Measurements from ENCODE around the gene ARHGEF10L. TPM values are rescaled to one million over a fixed set of nuclear protein-coding genes. Genes with fewer than 3 reads are reported as not detected.

Gene ARHGEF10L
- total RNA-seq, 1 experiment from 2014 or later: 19.6 TPM

DNA sequence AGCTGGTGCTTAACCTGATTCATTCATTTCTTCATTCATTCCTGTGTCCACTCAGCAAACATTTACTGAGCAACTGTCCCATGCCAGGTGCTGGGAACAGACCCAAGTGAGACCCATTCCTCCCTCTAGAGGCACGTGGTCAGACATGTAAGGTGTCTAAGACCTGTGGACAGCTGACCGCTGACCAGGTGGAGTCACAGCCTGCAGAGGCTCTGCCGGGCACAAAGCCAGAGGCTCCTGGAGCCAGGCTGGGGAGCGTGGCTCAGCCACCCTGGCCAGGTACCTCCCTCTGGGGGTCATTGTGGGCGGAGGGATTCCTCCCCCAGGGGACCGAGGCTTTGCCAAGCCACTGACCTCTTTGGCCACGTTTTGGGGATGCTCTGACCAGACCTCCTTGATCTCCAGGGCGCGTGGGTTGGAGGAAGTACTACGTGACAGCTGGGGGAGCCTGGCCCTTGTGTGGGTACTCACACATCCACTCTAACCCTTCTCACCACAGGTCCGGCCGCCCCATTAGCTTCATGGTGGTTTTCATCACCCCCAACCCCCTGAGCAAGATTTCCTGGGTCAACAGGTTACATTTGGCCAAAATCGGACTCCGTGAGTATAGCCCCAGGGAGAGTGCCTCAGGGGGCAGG lies 100.3 kb downstream of the ARHGEF10L start:
- in situ Hi-C loops (cut with HindIII; ENCODE audit: low sequenced_read_pairs): no loop called here
- no peak for DNase-seq (ENCODE audit: low spot score)

- no peak for DNase-seq (ENCODE audit: low spot score)
- in situ Hi-C loops (cut with HindIII; ENCODE audit: low sequenced_read_pairs): no loop called here
Observed at GRCh38 chr1:17640393-17640792, 100.9 kb downstream of the ARHGEF10L start.

GRCh38 chr1:17640975-17641374 lies 101.5 kb downstream of the ARHGEF10L start:
- in situ Hi-C loops (cut with HindIII; ENCODE audit: low sequenced_read_pairs): no loop called here
- no peak for DNase-seq (ENCODE audit: low spot score)

DNA sequence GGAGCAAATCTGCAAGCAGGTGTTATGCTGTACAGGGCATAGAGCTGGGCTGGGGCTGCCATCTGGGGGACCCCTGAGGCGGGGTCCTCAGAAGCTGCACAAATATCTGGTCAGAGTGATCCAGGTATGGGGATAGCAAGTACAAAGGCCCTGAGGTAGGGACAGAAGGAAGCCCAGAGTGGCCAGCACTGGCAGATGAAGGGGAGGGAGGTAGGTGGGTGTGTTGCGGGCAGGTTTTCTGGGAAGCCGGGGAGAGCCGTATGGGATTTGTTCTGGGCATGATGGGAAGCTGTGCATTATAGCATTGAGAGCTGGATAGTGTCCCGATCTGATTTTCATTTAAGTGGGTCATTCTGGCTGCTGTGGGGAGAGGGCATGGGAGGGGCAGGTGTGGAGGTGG lies 102.7 kb downstream of the ARHGEF10L start:
- in situ Hi-C loops (cut with HindIII; ENCODE audit: low sequenced_read_pairs): no loop called here

GRCh38 chr1:17642943-17643342 lies 103.4 kb downstream of the ARHGEF10L start:
- DNase-seq (ENCODE audit: low spot score): no peak
- in situ Hi-C loops (cut with HindIII; ENCODE audit: low sequenced_read_pairs): no loop called here

More for the DNA sequence above, 102.7 kb downstream of the ARHGEF10L start:
- no peak for DNase-seq (ENCODE audit: low spot score)

DNA sequence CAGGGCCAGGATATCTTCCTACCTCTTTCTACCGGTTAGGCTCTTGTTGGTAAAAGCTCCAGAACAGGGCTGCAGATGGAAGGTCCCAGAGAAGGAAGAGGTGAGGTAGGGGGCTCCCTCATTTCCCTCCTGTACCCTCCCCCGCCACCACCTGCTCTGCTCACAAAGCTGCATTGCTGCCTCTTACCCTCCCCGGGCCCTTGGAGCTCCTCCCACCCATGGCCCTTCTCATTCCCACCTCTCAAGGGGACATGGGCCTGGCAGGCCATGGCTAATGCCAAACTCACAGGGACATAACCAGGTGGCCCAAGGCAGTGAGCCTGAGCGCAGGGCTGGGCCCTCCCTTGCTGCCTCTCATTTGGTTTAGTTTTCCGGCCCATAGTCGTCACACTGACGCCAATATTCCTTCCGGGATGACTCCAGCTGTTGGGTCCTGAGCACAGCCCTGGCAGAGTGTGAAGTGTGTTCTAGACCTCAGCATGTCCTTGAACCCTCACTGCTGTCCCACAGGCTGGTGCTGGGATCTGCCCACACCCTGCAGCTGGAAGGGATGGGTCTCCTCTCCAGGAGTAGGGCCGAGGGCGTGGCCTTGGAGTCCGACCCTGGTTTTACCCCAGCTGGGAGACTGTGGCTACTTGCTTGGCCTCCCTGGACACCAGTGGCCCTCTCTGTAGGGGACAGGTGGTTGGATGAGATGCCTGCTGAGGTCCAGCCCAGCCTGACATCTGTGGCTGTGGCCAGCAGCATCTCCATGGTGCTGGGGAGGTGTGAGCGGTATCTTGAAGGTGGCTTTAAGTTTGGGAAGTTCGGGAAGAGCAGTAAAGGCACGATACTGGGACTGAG lies 104.6 kb downstream of the ARHGEF10L start:
- DNase-seq (ENCODE audit: low spot score): no peak
- in situ Hi-C loops (cut with HindIII; ENCODE audit: low sequenced_read_pairs): no loop called here

DNA sequence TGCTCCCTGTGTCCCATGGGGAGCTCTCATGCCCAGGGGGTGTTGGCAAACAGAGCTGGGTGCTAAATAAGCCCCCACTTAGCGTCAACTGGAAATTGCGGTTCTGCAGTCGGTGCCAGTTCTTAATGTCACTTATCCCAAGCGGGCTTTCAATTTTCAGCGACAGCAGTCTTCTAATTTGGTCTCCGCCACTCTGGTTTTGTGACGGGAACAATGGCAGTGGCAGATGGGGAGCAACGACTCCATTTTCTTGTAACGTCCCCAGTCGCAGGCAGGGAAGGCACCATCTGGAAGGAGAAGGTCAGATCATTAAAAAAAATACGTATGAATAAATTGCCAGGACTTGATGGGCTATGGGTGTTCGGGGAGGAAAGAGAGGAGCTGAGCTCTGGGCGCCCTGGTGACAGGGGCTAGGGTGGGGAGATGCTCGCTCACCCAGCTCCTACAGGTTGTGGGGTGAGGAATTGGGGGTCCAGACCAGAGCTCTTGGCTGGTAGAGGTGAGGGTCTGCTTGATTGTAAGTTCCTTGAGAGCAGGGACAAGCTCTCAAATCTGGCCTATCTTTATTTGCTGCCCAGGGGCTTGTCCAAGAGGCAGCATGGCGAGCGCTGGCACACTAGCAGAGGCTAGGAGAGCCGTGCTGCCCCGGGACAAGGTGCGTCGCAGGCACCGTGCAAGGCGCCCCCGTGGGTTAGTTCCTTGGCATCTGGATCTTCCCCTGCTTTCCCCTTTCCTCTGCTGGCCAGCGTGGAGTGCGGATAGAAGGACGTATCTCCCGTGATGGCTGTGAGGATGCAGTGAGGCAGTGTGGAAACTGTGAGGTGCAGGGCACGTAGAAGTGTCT lies 105.8 kb downstream of the ARHGEF10L start:
- in situ Hi-C loops (cut with HindIII; ENCODE audit: low sequenced_read_pairs): no loop called here
- DNase-seq (ENCODE audit: low spot score): no peak

- DNase-seq (ENCODE audit: low spot score): no peak
- in situ Hi-C loops (cut with HindIII; ENCODE audit: low sequenced_read_pairs): no loop called here
Observed at GRCh38 chr1:17646444-17647280, 107.2 kb downstream of the ARHGEF10L start.

- in situ Hi-C loops (cut with HindIII; ENCODE audit: low sequenced_read_pairs): no loop called here
- peak; percentile 85 for DNase-seq (ENCODE audit: low spot score)
Observed at GRCh38 chr1:17648457-17649145, 109.1 kb downstream of the ARHGEF10L start.

- in situ Hi-C loops (cut with HindIII; ENCODE audit: low sequenced_read_pairs): no loop called here
Observed at GRCh38 chr1:17649371-17650106, 110.0 kb downstream of the ARHGEF10L start.

DNA sequence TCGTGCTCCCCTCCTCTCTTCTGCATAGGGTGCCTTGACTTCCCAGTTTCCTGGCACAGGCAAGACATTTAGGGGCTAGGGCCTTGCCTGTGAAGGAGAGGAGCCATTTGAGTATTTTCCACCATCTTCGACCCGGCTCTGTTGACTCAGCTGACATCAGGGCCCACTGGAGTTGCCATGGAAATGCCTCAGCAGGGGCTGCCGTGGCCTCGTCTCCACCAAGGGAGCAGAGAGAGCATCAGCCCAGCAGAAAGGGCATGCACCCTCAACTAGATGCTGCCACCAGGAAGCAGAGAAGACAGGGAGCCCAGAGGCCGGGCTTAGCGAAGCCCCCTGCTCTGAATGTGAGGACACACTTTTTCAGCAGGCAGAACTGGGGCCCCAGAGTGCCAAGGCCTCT lies 113.8 kb downstream of the ARHGEF10L start:
- DNase-seq (ENCODE audit: low spot score): no peak
- in situ Hi-C loops (cut with HindIII; ENCODE audit: low sequenced_read_pairs): no loop called here

More at GRCh38 chr1:17649371-17650106, 110.0 kb downstream of the ARHGEF10L start:
- DNase-seq (ENCODE audit: low spot score): no peak

DNA sequence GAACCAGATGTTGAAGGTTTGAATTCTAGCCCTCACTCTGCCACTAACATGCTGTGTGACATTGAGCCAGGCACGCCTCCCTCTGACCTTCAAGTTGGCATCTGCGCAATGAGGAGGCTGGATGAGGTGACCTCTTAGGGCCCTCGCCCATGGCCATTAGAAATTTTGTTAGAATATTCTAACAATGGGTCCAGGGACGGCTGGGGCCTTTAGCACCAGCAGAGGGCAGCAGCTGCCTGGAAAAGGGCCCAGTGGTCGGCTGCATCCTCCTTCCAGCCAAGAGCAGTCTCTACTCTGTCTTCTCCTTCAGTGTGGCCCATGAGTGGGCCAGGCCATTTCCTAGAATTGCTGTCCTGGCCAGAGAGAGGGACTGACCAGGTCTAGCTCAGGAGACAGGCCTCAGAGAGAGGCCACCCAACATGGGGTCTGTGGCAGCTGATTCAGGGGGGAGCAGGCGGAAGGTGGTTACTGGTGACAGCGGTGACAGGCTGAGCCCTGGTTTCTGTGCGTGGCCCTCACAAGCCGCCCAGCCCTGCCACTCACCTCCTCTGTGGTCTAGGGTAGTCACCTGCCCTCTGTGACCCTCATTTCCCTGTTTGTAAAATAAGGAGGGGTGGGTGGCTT lies 114.3 kb downstream of the ARHGEF10L start:
- in situ Hi-C loops (cut with HindIII; ENCODE audit: low sequenced_read_pairs): no loop called here
- DNase-seq (ENCODE audit: low spot score): peak; percentile 62

DNA sequence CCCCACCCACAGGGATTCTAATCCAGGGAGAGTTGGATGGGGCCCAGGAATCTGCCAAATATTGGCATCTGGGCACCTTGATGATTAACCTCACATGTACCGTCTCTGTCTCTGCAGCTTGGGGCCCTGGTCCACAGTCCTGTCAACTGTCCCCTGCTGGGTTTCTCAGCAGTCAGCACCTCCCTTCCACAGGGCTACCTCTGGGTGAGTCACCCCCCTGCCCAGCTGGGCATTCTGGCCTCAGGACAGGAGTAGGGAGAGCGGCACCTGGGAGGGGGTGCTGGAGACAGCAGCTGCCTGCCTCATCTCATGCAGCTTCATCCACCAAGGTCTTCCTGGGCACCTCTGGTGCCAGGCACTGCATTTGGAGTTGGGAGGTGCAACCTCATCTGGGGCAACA lies 115.0 kb downstream of the ARHGEF10L start:
- in situ Hi-C loops (cut with HindIII; ENCODE audit: low sequenced_read_pairs): no loop called here
- no peak for DNase-seq (ENCODE audit: low spot score)

- in situ Hi-C loops (cut with HindIII; ENCODE audit: low sequenced_read_pairs): no loop called here
Observed at GRCh38 chr1:17655169-17655568, 115.7 kb downstream of the ARHGEF10L start.

DNA sequence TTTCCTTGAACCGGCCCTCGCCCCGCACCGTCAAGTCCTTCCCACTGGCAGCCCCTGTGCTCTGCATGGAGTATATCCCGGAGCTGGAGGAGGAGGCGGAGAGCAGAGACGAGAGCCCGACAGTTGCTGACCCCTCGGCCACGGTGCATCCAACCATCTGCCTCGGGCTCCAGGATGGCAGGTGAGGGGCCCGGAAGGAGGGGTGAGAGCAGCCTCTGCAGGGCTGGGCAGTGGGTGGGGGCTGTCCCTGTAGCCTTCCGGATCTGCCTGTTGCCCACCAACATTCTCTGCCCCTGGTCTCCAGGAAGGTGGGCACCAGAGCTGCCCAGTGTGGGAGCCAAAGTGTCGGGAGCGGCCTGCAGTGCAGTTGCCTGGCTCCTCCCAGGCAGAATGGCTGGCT lies 116.4 kb downstream of the ARHGEF10L start:
- DNase-seq (ENCODE audit: low spot score): no peak
- in situ Hi-C loops (cut with HindIII; ENCODE audit: low sequenced_read_pairs): no loop called here

More at GRCh38 chr1:17655169-17655568, 115.7 kb downstream of the ARHGEF10L start:
- DNase-seq (ENCODE audit: low spot score): no peak

- in situ Hi-C loops (cut with HindIII; ENCODE audit: low sequenced_read_pairs): no loop called here
- DNase-seq (ENCODE audit: low spot score): no peak
Observed at GRCh38 chr1:17657436-17657835, 117.9 kb downstream of the ARHGEF10L start.

DNA sequence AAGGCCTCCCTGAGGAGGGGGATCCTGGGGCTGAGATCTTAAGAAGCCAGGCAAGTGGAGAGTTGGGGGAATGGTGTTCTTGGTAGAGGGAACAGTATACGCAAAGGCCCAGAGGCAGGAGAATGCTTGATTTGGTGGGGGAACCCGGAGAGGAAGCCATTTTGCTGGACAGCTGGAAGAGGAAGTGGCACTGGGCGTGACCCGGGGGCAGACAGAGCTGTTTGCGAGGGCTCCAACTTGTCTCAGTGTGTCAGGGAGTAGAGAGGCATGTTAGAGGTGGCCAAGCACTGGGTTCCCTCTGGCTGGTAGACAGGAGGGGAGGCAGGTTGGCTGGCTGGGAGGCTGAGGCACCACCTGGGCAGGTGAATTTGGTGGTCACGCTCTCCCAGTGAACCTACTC lies 119.3 kb downstream of the ARHGEF10L start:
- in situ Hi-C loops (cut with HindIII; ENCODE audit: low sequenced_read_pairs): no loop called here
- DNase-seq (ENCODE audit: low spot score): no peak
